PC-3 (cell line): ENCODE measurements around the gene OPALIN. TPM values are rescaled to one million over a fixed set of nuclear protein-coding genes. Genes with fewer than 3 reads are reported as not detected.

Experiments
- ATAC-seq: fragments of 200-7000 bp; cut with Tn5 transposase; 2 replicates; pipeline ENCODE4 v1.9.1; 2020; ENCODE audit warnings: mild to moderate bottlenecking, moderate library complexity
- BruUV-seq: library from RNA; stranded (reverse); fragments of 400-500 nt; replicated peaks from 2 replicates; lab custom pipeline; 2021; lab: Mats Ljungman, UMichigan
- CTCF ChIA-PET: fragments of 300-600 bp; sonication (Branson Sonifier 250); formaldehyde crosslinking; loops from one replicate; lab custom pipeline; 2022; ENCODE audit warnings: antibody characterized with exemption; lab: Charles Lee
- POLR2A ChIA-PET: fragments of 300-600 bp; sonication (Branson Sonifier 250); formaldehyde crosslinking; loops from one replicate; lab custom pipeline; 2022; ENCODE audit warnings: antibody characterized with exemption; ENCODE audit not compliant: unreplicated experiment; lab: Charles Lee
- DNase-seq: peaks from one replicate; pipeline ENCODE4 v3.0.0-alpha.2; 2015
- H2AFZ ChIP-seq: fragments of 300-600 bp; sonication (generic); 2 replicates; pipeline ENCODE4 v1.6.0; 2016; ENCODE audit warnings: antibody characterized with exemption, low read length
- H3F3A ChIP-seq: fragments of 300-600 bp; sonication (generic); one replicate; pipeline ENCODE4 v1.6.0; 2017; ENCODE audit warnings: antibody characterized with exemption, low read length, control low read depth, mild to moderate bottlenecking; ENCODE audit not compliant: unreplicated experiment
- H3K27ac ChIP-seq: fragments of 300-600 bp; sonication (generic); 2 replicates; pipeline ENCODE4 v1.5.1; 2016; ENCODE audit warnings: mild to moderate bottlenecking, low read length
- H3K27me3 ChIP-seq: fragments of 300-600 bp; sonication (generic); 2 replicates; pipeline ENCODE4 v1.6.1; 2016; ENCODE audit warnings: low read length, mixed read lengths
- H3K36me3 ChIP-seq: fragments of 300-600 bp; sonication (generic); 2 replicates; pipeline ENCODE4 v1.6.1; 2016; ENCODE audit warnings: low read depth, mixed run types, low read length, mixed read lengths
- H3K4me1 ChIP-seq: fragments of 300-600 bp; sonication (generic); 2 replicates; pipeline ENCODE4 v1.5.1; 2016; ENCODE audit warnings: low read length; ENCODE audit not compliant: insufficient read depth
- H3K4me2 ChIP-seq: fragments of 300-600 bp; sonication (generic); 2 replicates; pipeline ENCODE4 v1.6.0; 2016; ENCODE audit warnings: low read length
- H3K4me3 ChIP-seq: fragments of 300-600 bp; sonication (generic); 2 replicates; pipeline ENCODE4 v1.5.1; 2016; ENCODE audit warnings: mild to moderate bottlenecking, low read length, mixed read lengths
- H3K79me2 ChIP-seq: fragments of 300-600 bp; sonication (generic); 2 replicates; pipeline ENCODE4 v1.6.1; 2017; ENCODE audit warnings: low read length, mixed read lengths
- H3K9ac ChIP-seq: fragments of 300-600 bp; sonication (generic); 2 replicates; pipeline ENCODE4 v1.6.0; 2016; ENCODE audit warnings: mild to moderate bottlenecking, low read length
- H3K9me2 ChIP-seq: fragments of 300-600 bp; sonication (generic); replicated peaks from 2 replicates; pipeline ENCODE4 v1.6.1; 2016; ENCODE audit warnings: mixed run types, low read length, mixed read lengths
- H3K9me3 ChIP-seq: fragments of 300-600 bp; sonication (generic); 2 replicates; pipeline ENCODE4 v1.6.1; 2016; ENCODE audit warnings: low read length, mixed read lengths
- H4K20me1 ChIP-seq: fragments of 300-600 bp; sonication (generic); 2 replicates; pipeline ENCODE4 v1.6.1; 2016; ENCODE audit warnings: low read length, mixed read lengths
- EZH2 ChIP-seq: fragments of 300-600 bp; sonication (generic); IDR thresholded peaks from one replicate; pipeline ENCODE4 v1.6.1; 2017; ENCODE audit warnings: antibody characterized with exemption, mild to moderate bottlenecking, low read length; ENCODE audit not compliant: unreplicated experiment
- EZH2phosphoT487 ChIP-seq: fragments of 300-600 bp; sonication (generic); IDR thresholded peaks from 2 replicates; pipeline ENCODE4 v1.6.1; 2018; ENCODE audit warnings: mild to moderate bottlenecking, antibody characterized with exemption, low read length, borderline replicate concordance
- intact Hi-C: fragments of 100-400 bp; cut with micrococcal nuclease; formaldehyde crosslinking; loops from 2 replicates; pipeline ENCODE4 v1.9.0; 2023
- total RNA-seq: library from RNA; depleted of rRNA; stranded (reverse); fragments of >200 nt; gene quantifications from 2 replicates; pipeline ENCODE4 v1.2.3, GENCODE V29; 2014
- TF ChIP-seq, protein P1 (sequence below): fragments of 300-600 bp; sonication (generic); conservative IDR thresholded peaks from 2 replicates; pipeline ENCODE4 v1.5.1; 2017; ENCODE audit warnings: antibody characterized with exemption, low read depth, mild to moderate bottlenecking, low read length

Gene OPALIN
- total RNA-seq, 1 experiment from 2014 or later, result not detected

DNA sequence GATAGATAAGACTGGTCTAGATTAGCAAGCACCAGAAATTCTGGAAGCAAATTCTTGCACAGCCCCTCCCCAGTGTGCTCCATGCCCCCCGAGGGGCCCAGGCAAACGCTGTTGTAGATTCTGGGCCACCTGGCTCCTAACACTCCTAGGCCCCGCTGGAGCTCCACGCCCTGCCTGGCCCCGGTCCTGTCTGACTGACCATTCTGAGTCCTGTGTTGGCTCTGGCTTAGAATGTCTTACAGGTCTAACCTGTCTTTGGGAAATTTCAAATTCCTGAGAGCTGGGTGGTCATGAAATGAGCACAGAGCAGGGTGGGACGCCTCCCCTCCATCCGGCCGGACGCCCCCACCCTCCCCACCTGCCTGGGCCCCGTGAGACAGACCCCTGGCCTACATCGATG, 12.6 kb upstream of the OPALIN start:
- Histone ChIP-seq H4K20me1 (no peaks in the 10 kb centered on the region), H3K27ac (no peak overlapping the region), H3K4me3 (no peak overlapping the region), H3K27me3 (no peaks in the 10 kb centered on the region), H2AFZ (no peak overlapping the region), H3K4me1 (peaks cover 18% of the 10 kb centered on the region), H3K9ac (no peak overlapping the region), H3F3A (no peaks in the 10 kb centered on the region), H3K36me3 (no peaks in the 10 kb centered on the region), H3K9me2 (no peaks in the 10 kb centered on the region), H3K79me2 (no peaks in the 10 kb centered on the region), H3K9me3 (no peaks in the 10 kb centered on the region), H3K4me2 (no peak overlapping the region)
- POLR2A ChIA-PET, result no interaction called here
- no TSS peak for BruUV-seq
- ATAC-seq, result no peak
- CTCF ChIA-PET, result no interaction called here
- no peak for DNase-seq
- intact Hi-C loops, result no loop called here
- TF ChIP-seq, protein P1, sequence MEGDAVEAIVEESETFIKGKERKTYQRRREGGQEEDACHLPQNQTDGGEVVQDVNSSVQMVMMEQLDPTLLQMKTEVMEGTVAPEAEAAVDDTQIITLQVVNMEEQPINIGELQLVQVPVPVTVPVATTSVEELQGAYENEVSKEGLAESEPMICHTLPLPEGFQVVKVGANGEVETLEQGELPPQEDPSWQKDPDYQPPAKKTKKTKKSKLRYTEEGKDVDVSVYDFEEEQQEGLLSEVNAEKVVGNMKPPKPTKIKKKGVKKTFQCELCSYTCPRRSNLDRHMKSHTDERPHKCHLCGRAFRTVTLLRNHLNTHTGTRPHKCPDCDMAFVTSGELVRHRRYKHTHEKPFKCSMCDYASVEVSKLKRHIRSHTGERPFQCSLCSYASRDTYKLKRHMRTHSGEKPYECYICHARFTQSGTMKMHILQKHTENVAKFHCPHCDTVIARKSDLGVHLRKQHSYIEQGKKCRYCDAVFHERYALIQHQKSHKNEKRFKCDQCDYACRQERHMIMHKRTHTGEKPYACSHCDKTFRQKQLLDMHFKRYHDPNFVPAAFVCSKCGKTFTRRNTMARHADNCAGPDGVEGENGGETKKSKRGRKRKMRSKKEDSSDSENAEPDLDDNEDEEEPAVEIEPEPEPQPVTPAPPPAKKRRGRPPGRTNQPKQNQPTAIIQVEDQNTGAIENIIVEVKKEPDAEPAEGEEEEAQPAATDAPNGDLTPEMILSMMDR, result no peak
- no peak for TF ChIP-seq EZH2phosphoT487
- TF ChIP-seq EZH2, result no peak

GRCh38 chr10:96370584-96371157, 11.9 kb upstream of the OPALIN start:
- TF ChIP-seq EZH2phosphoT487 (no peak), EZH2 (no peak)
- TF ChIP-seq, protein P1, result peak; percentile 81
- ChIA-PET POLR2A (no interaction called here), CTCF (interaction anchor here (0.6 kb wide), 1 partner anchor 19 kb away, joined by 3 read pairs; no protein-coding TSS in a partner anchor)
- no peaks in the 10 kb centered on the region for H4K20me1 ChIP-seq
- no peak overlapping the region for H3K9ac ChIP-seq
- no peaks in the 10 kb centered on the region for H3K79me2 ChIP-seq
- H3K4me3 ChIP-seq, result no peak overlapping the region
- no TSS peak for BruUV-seq
- H2AFZ ChIP-seq, result peak overlapping the region; percentile 65; the same call in 1 of the 2 replicates
- ATAC-seq (peak; percentile 42), DNase-seq (peak; percentile 71)
- peak overlapping the region; percentile 51; the same call in 1 of the 2 replicates for H3K4me2 ChIP-seq
- H3K9me2 ChIP-seq, result no peaks in the 10 kb centered on the region
- H3K27me3 ChIP-seq, result no peaks in the 10 kb centered on the region
- peaks cover 19% of the 10 kb centered on the region for H3K4me1 ChIP-seq
- H3F3A ChIP-seq, result no peaks in the 10 kb centered on the region
- no peak overlapping the region for H3K27ac ChIP-seq
- no peaks in the 10 kb centered on the region for H3K36me3 ChIP-seq
- intact Hi-C loops, result no loop called here
- H3K9me3 ChIP-seq, result no peaks in the 10 kb centered on the region

- intact Hi-C loops, result no loop called here
Observed at GRCh38 chr10:96369890-96370583, 11.2 kb upstream of the OPALIN start.

More at GRCh38 chr10:96369890-96370583, 11.2 kb upstream of the OPALIN start:
- H3K4me3 ChIP-seq, result peak overlapping the region; percentile 35; the same call in 1 of the 2 replicates
- H3K27ac ChIP-seq, result no peak overlapping the region
- H3K27me3 ChIP-seq, result no peaks in the 10 kb centered on the region
- no peaks in the 10 kb centered on the region for H3K9me3 ChIP-seq
- H3K9ac ChIP-seq, result no peak overlapping the region
- ATAC-seq, result peak; percentile 89
- peaks cover 17% of the 10 kb centered on the region for H3K4me1 ChIP-seq
- ChIA-PET CTCF (interaction anchor here (0.6 kb wide), 1 partner anchor 20 kb away, joined by 3 read pairs; no protein-coding TSS in a partner anchor), POLR2A (no interaction called here)
- BruUV-seq, result no TSS peak
- H3K36me3 ChIP-seq, result no peaks in the 10 kb centered on the region
- H3K4me2 ChIP-seq, result peak overlapping the region; percentile 51
- no peaks in the 10 kb centered on the region for H3K9me2 ChIP-seq
- DNase-seq, result peak; percentile 60
- H4K20me1 ChIP-seq, result no peaks in the 10 kb centered on the region
- TF ChIP-seq, protein P1, result no peak
- TF ChIP-seq EZH2, result no peak
- TF ChIP-seq EZH2phosphoT487, result no peak
- peak overlapping the region; percentile 65 for H2AFZ ChIP-seq
- no peaks in the 10 kb centered on the region for H3K79me2 ChIP-seq
- H3F3A ChIP-seq, result no peaks in the 10 kb centered on the region
